Upper lobe of right lung (tissue), 1 donor: ENCODE measurements around the gene POLR3C. TPM values are rescaled to one million over a fixed set of nuclear protein-coding genes. Genes with fewer than 3 reads are reported as not detected.

Experiments used
- ATAC-seq: fragments of 200-7000 bp; cut with Tn5 transposase; one replicate; pipeline ENCODE4 v1.9.1; 2020; ENCODE audit warnings: mild to moderate bottlenecking, moderate library complexity
- DNase-seq: peaks from one replicate; pipeline ENCODE4 v3.0.0-alpha.2; 2020
- H3K27ac ChIP-seq: fragments of 200-600 bp; one replicate; pipeline ENCODE4 v1.8.0; 2022
- H3K27me3 ChIP-seq: fragments of 200-600 bp; one replicate; pipeline ENCODE4 v1.8.0; 2022; ENCODE audit warnings: mild to moderate bottlenecking
- H3K36me3 ChIP-seq: fragments of 200-600 bp; one replicate; pipeline ENCODE4 v1.8.0; 2022
- H3K4me1 ChIP-seq: fragments of 200-600 bp; one replicate; pipeline ENCODE4 v1.8.0; 2022
- H3K4me3 ChIP-seq: fragments of 200-600 bp; one replicate; pipeline ENCODE4 v1.8.0; 2022; ENCODE audit warnings: mild to moderate bottlenecking
- H3K9me3 ChIP-seq: fragments of 200-600 bp; one replicate; pipeline ENCODE4 v1.8.0; 2022
- intact Hi-C: fragments of 100-400 bp; cut with DNase I; formaldehyde crosslinking; loops from one replicate; pipeline ENCODE4 v1.11.0; 2022
- long read RNA-seq: library from polyadenylated mRNA; unstranded; transcript quantifications from one replicate; pipeline ENCODE4 v2.0.0, GENCODE V29; 2021
- total RNA-seq: library from RNA; stranded (reverse); fragmentation: NEBNext Ultra II Directional; extraction: Animal tissue kit (Norgen Biotek cat#: 25700); gene quantifications from one replicate; pipeline ENCODE4 v1.2.1, GENCODE V29; 2021
- TF ChIP-seq, protein P1 (sequence below): fragments of 200-600 bp; IDR thresholded peaks from one replicate; pipeline ENCODE4 v1.8.0; 2022; ENCODE audit warnings: antibody characterized with exemption
- donor health status: DM: no; HTN: yes; CAD: no; lungs with severe emphysema.

POLR3C gene, protein sequence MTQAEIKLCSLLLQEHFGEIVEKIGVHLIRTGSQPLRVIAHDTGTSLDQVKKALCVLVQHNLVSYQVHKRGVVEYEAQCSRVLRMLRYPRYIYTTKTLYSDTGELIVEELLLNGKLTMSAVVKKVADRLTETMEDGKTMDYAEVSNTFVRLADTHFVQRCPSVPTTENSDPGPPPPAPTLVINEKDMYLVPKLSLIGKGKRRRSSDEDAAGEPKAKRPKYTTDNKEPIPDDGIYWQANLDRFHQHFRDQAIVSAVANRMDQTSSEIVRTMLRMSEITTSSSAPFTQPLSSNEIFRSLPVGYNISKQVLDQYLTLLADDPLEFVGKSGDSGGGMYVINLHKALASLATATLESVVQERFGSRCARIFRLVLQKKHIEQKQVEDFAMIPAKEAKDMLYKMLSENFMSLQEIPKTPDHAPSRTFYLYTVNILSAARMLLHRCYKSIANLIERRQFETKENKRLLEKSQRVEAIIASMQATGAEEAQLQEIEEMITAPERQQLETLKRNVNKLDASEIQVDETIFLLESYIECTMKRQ
- 29.1 TPM for total RNA-seq
- long read RNA-seq, transcript POLR3C-201 (15 exons, 1,851 nt) = major isoform, 32 of 60 reads
- long read RNA-seq, partial matches to known transcripts = 10 of 60 reads
- long read RNA-seq, other reads (novel, unspliced or antisense) = 18 of 60 reads

DNA sequence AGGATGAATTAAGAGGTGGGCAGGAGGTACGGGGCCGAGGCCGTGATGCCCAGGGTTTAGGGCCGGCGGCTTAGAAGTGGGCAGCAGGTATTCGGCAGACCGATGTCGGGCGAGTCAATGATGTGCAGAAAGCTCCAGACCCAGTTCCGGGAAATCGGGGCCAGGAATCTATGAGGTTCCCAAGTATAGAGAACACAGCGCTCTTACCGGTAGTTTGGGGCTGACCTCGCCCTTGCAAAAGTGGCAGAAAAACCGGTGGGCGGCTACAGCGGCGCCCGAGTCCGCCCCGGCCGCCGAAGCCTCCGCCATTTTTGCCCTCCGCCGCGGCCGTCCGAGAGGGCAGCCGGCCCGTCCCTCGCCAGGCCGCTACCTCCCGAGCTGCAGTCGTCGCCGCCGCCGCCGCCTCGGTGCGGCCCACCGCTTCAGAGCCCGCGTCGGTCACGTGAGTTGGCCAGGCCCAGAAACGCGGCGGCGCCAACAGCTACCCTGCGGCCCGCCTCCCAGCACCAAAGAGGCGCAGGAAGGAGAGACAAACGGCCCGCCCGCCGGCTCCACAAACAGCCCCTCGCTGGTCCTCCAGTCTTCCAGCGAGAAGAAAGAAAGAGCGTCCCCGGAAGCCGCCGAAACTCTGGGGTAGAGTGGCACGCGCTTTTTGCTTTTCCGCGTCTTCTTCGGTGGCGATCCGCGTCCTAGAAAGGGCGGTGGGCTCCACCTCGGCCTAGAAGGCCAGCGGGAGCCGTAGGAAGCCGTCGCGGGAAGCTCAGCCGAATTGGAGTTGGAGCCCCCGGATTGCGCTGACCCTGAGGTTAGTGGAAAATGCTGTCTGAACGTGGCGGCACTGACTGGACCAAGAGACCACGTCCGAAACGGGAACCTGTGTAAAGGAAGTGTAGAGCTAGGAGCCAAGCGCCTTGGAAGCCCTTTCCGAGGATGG, at the start of gene POLR3C, which contains the start of gene RNF115:
Gene POLR3C, plus strand, starts transcription at position 636 of the 934 bp plus-strand sequence. CDS start 1,577 bp downstream, outside the sequence.
Gene RNF115, minus strand, starts transcription at position 531 of the 934 bp plus-strand sequence. Its CDS starts 222 bp downstream, at position 309.
- H3K4me1 ChIP-seq = peaks cover 14% of the 10 kb centered on the region
- intact Hi-C loops = no loop called here
- H3K27ac ChIP-seq = peak within 1 kb of the TSS; percentile 93

DNA sequence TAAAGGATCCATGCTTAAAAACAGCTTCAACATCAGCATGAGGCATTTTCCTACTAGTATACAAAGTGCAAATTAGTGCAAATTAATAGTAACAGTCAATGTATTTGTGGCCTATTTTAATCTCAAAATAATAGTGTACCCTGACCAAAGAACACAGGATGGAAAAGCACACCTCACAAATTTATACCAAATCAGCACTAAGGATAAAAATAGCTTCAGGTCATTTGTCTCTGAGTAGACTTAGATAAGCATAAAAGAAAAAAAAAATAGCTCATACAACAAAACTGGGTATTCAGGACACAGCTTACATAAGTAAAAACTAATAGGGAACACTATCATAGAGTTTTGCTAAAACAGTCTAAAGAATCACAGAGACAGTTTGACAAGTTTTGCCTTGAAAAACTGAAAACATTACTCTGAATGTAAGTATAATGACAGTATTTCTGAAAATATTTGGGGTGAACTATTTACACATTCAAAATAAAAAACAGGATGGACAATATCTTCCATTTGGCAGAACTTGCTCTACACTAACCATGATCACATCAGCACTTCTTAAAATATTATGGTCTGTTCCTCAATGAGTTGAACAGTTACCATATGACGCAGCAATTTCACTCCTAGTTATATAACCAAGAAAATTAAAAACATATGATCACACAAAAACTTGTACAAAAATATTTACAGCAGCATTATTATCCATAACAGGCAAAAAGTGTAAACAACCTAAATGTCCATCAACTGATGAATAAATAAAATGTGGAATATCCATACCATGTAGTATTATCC, 46.4 kb upstream of the POLR3C start:
- ATAC-seq (no peak), DNase-seq (no peak)
- Histone ChIP-seq H3K4me1 (peaks cover 7% of the 10 kb centered on the region), H3K27me3 (no peaks in the 10 kb centered on the region), H3K4me3 (no peak overlapping the region), H3K9me3 (no peaks in the 10 kb centered on the region), H3K27ac (peak overlapping the region; percentile 14), H3K36me3 (no peaks in the 10 kb centered on the region)
- intact Hi-C loops = no loop called here
- TF ChIP-seq, protein P1, sequence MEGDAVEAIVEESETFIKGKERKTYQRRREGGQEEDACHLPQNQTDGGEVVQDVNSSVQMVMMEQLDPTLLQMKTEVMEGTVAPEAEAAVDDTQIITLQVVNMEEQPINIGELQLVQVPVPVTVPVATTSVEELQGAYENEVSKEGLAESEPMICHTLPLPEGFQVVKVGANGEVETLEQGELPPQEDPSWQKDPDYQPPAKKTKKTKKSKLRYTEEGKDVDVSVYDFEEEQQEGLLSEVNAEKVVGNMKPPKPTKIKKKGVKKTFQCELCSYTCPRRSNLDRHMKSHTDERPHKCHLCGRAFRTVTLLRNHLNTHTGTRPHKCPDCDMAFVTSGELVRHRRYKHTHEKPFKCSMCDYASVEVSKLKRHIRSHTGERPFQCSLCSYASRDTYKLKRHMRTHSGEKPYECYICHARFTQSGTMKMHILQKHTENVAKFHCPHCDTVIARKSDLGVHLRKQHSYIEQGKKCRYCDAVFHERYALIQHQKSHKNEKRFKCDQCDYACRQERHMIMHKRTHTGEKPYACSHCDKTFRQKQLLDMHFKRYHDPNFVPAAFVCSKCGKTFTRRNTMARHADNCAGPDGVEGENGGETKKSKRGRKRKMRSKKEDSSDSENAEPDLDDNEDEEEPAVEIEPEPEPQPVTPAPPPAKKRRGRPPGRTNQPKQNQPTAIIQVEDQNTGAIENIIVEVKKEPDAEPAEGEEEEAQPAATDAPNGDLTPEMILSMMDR = no peak

More for the DNA sequence above, at the start of gene POLR3C, which contains the start of gene RNF115:
- H3K4me3 ChIP-seq = peak within 1 kb of the TSS; percentile 77
- DNase-seq (peak; percentile 96), ATAC-seq (peak; percentile 97)
- H3K9me3 ChIP-seq = no peaks in the 10 kb centered on the region
- H3K36me3 ChIP-seq = peaks cover 31% of the 10 kb centered on the region
- TF ChIP-seq, protein P1 = no peak
- H3K27me3 ChIP-seq = no peaks in the 10 kb centered on the region

DNA sequence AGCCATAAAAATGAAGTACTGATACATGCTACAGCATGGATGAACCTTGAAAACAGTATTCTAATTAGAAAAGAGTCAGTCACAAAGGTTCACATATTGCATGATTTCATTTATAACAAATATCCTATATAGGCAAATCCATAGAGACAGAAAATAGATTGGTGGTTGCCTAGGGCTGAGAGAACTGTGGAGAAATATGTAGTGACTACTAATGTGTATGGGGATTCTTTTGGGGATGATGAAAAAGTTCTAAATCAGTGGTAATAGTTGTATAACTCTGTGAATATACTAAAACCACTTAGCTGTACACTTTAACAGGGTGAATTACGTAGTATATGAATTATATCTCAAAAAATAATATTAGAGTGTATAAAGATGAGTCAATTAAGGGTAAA, 45.9 kb upstream of the POLR3C start:
- no peak for DNase-seq
- no peak for ATAC-seq
- Histone ChIP-seq H3K27me3 (no peaks in the 10 kb centered on the region), H3K9me3 (no peaks in the 10 kb centered on the region), H3K4me1 (peaks cover 9% of the 10 kb centered on the region), H3K36me3 (no peaks in the 10 kb centered on the region), H3K4me3 (no peak overlapping the region), H3K27ac (peak overlapping the region; percentile 14)
- intact Hi-C loops = no loop called here
- TF ChIP-seq, protein P1 = no peak

DNA sequence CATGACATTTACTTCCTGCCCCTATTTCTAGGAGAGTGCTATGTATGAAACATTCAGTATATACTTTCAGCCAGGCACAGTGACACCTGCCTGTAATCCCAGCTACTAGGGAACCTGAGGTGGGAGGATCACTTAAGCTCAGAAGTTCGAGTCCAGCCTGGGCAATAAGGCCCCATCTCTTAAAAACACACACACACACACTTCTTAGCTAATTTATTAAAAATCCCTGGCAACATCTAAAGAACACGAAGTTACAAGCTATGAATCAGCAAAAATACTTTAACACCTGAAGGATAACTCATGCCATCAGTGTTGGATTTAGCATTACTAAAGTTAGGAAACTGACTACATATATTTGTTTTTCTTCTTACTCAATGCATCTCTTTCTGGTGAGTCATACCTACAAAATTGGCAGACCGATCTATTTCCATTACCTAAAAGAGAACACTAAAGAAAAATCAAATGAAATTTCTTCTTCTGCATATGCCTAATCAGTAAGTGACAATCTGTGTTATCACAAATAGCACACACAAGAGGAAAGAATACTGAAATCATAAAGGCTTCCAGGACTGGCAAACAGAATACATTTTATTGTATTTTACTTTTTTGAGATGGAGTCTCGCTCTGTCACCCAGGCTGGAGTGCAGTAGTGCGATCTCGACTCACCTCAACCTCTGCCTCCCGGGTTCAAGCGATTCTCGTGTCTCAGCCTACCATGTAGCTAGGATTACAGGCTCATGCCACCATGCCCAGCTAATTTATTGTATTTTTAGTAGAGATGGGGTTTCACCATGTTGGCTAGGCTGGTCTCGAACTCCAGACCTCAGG, 41.5 kb upstream of the POLR3C start:
- peak; percentile 62 for ATAC-seq
- Histone ChIP-seq H3K4me3 (no peak overlapping the region), H3K27ac (peak overlapping the region; percentile 27), H3K9me3 (no peaks in the 10 kb centered on the region), H3K27me3 (no peaks in the 10 kb centered on the region), H3K36me3 (no peaks in the 10 kb centered on the region), H3K4me1 (peaks cover 9% of the 10 kb centered on the region)
- TF ChIP-seq, protein P1 = no peak
- intact Hi-C loops = no loop called here
- no peak for DNase-seq
